PC-3 (cell line): ENCODE measurements around the gene ADAD1.

ENCODE experiments used
- CTCF ChIP-seq: fragments of 300-600 bp; sonication (generic); conservative IDR thresholded peaks from 2 replicates; pipeline ENCODE4 v1.5.1; 2017; ENCODE audit warnings: antibody characterized with exemption, low read depth, mild to moderate bottlenecking, low read length
- EZH2 ChIP-seq: fragments of 300-600 bp; sonication (generic); IDR thresholded peaks from one replicate; pipeline ENCODE4 v1.6.1; 2017; ENCODE audit warnings: antibody characterized with exemption, mild to moderate bottlenecking, low read length; ENCODE audit not compliant: unreplicated experiment

- TF ChIP-seq CTCF (no peak), EZH2 (no peak)
Observed at GRCh38 chr4:122377352-122377751, 1.5 kb upstream of the ADAD1 start.
